ENCODE measurements around the gene ASB17.
"Not testable (repeated sequence)": the region's sequence is repeated elsewhere in the genome, so short reads cannot be mapped to it uniquely, and the experiment has no call there.

The ASB17 gene

DNA sequence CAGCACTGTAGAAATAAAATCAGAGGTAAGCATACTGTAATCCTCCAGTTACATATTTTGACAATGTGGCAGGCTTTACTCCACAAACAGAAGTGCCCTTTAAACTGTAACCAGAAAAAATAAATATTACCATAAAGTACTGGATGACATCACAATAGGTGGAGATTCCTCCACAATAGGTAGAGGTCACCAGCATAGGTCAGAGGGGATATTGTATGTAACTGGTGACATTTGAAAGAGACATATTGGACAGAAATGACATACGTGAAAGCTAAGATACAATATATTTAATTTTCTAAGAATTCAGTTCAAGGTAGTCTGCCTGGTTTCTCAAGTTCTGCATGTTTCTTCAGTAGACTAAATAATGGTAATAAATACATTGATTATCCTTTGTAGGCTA, at the start of gene ASB17:
TSS of gene ASB17 (minus strand) at position 101 of the 400 bp plus-strand sequence. CDS start 113 bp downstream, outside the sequence.
- no peak for DNase-seq

- no peak for DNase-seq
Measured at GRCh38 chr1:75980972-75981897, 49.0 kb upstream of the ASB17 start.

DNA sequence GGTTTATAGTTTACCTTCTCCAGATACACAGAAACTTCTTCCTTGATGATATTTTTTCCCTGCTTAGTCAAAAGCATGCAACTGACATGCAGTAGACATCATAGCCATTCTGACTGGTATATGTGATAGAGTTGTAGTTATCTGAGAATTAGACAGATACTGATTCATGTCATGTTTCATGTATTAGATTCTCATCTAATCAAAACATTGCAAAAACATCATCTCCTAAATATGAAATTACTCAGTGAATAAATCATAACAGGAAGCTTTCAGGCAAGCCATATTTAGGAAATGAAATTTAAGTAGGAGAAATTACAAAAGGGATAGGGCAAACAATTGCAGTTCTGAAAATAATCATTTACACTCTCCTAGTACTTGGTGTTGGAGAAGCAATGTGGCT, 38.4 kb upstream of the ASB17 start:
- no peak for DNase-seq

GRCh38 chr1:75969550-75969949, 37.3 kb upstream of the ASB17 start:
- DNase-seq: no peak

GRCh38 chr1:75967719-75968118, 35.5 kb upstream of the ASB17 start:
- no peak for DNase-seq

DNA sequence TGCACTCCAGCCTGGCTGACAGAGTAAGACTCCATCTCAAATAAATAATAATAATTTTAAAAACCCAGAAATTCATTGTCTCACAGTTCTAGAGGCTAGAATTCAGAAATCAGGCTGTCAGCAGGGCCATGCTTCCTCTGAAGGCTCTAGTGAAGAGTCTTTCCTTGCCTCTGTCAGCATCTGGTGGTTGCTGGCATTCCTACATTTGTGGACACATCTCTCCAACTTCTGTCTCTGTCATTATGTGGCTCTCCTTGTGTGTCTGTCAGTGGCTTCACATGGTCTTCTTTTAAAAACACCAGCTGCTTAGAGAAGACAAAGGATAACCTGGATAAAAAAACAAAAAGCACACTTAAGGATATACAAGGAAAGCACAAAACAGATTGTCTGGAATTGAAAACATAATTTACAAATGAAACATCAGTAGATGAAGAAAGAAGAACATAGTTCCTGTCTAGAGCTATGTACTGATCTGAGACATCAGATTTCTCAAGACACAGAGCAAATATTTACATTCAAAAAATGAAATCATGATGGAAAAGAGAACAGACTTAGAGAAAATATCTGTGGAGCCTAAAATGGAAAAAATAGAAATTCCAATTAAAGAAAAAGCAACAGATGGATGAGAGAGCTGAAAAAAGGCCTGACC, 32.7 kb upstream of the ASB17 start:
- DNase-seq: no peak

DNA sequence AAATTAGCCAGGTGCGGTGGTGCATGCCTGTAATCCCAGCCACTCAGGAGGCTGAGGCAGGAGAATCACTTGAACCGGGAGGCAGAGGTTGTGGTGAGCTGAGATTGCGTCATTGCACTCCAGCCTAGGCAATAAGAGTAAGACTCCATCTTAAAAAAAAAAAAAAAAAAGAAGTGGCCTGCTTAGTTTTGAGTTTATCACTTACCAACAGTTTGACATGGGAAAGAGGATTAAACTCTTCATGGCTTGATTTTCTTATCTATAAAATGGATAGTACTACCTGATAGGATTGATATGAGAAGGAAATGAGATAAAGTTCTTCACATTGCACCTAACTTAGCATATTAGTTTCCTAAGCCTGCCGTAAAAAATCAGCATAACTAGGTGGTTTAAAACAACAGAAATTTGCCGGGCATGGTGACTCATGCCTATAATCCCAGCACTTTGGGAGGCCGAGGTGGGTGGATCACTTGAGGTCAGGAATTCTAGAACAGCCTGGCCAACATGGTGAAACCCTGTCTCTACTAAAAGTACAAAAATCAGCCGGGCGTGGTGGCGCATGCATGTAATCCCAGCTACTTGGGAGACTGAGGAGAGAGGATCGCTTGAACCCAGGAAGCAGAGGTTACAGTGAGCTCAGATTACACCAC, 32.0 kb upstream of the ASB17 start:
- DNase-seq: peak; percentile 13

GRCh38 chr1:75954586-75954985, 22.4 kb upstream of the ASB17 start:
- no peak for DNase-seq

DNA sequence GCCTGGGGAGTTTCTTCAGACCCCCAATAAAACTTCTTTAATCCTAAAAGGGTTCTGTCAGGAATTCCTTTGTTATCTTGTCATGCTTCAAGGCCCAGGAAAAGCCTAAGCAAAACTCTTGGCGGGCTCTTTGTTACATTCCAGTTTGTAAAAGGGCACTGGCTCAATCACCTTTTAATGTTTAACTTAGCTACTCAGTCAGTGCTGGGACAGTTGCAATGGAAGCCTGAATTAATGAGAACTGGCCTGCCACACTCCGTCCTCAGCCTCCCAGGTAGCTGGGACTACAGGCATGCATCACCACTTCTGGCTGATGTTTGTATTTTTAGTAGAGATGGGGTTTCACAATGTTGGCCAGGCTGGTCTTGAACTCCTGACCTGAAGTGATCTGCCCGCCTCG, 21.3 kb upstream of the ASB17 start:
- DNase-seq: peak; percentile 83

DNA sequence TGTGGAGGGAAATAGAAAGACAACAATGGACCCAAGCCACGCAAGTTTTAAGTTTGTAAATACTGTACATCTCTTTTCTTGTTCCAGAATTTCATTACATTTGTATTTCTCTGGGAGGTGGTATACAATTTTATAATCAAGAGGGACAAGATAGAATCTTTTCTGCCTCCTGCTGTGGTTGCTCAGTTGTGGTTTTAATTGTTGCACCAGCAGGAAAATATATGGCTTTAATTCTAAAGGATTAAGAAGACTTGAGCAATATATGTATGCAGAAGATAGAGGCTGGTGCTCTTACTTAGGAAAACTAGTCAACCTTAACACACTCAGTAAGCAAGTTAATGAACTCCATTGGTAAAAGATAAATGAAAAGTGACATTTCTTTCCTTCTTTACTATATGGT, 19.8 kb upstream of the ASB17 start:
- DNase-seq: peak; percentile 3

GRCh38 chr1:75950176-75950575, 18.0 kb upstream of the ASB17 start:
- no peak for DNase-seq

GRCh38 chr1:75943037-75943436, 10.8 kb upstream of the ASB17 start:
- DNase-seq: not testable (repeated sequence)

DNA sequence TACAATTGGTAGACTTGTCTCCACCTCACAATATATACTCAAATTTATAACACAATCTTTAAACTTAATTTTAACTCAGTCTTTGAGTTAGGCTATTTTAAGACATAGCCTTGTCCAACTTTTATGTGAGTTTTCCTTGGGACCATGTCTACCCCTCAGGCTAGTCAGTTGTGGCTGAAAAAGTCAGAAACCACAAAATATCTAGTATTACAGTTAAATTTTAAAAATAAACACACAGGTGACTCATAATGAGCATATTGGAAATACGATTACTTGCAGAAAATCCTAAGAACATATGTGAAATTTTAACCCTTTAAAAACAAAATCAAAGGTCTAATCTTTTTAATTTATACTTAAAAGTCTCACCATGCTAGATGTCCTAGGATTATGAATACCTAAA, 4.8 kb upstream of the ASB17 start:
- DNase-seq: no peak

DNA sequence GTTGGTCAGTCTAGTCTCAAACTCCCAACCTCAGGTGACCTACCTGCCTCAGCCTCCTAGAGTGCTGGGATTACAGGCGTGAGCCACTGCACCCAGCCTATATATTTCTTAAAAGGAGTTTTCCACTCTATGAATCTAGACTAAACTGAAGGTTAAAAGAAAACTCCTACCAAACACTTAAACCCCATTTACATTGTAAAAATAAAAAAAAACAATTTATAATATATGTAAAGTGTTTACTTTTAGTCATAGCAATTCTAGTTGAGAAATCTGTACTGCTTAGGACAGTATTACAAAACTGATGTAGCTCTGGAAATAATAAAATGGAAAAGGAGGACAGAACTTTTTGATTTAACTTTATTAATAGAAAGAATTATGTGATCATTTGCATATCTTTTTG, 9.5 kb downstream of the ASB17 start:
- DNase-seq: no peak

DNA sequence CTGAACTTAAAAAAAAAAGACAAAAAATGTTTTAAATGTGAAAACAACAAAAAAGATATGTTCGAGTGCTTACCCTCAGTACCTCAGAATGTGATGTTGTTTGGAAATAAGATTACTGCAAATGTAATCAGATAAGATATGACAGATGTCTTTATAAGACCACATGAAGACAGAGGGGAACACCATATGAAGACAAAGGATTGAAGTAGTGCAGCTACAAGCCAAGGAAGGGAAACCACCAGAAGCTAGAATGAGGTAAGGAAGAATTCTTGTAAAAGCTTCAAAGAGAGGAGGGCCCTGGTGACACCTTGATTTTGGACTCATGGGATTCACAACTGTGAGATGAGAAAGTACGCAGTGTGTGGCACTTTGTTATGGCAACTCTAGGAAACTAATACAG, 15.4 kb downstream of the ASB17 start:
- no peak for DNase-seq

DNA sequence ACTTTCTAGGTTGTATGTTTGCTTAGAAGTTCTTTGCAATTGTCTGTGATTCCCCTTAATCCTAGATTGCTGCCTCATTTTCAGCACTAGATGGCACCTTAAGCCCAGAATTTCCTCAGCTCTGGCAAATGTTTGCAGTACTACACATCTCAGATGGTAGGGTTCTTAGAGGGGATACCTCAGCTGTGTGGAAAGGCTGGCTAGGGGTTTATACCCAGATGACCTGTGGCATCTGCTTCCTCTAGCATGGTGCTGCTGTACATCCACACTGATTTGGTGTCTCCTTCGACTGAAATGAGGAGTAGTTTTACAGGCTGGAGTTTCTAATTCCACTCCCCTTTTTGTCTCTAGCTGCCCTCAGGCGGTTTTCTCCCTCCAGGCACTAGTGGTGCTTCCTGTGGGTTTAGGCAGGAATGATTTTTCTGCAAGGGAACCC, 23.5 kb downstream of the ASB17 start:
- peak; percentile 49 for DNase-seq

DNA sequence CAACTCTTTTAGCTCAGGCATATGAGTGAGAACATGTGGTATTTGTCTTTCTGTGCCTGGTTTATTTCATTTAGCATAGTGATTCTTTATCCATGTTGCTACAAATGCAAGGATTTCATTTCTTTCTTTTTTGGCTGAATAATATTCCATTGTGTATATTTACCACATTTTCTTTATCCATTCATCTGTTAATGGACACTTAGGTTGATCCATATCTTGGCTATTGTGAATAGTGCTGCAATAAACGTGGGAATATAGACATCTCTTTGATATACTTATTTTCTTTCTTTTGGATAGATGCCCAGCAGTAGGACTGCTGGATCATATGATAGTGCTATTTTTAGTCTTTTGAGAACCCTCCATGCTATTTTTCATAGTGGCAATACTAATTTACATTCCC, 30.8 kb downstream of the ASB17 start:
- no peak for DNase-seq

DNA sequence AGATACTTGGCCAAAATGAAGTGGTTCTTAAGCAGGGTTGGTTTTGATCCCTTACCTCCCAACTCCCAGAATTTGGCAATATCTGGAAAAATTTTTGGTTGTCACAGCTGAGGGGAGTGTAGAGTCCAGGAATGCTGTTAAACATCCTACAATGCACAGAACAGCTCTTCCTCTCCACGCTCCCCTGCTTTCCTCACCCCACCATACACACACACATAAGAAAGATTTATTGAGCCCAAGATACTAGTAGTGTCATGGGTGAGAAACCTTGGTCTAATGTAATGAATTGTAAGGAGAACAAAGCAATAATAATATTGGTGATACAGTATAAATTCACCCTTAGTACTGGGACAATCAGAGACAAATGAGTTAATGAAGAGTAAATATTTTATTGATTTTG, 47.8 kb downstream of the ASB17 start:
- no peak for DNase-seq

- no peak for DNase-seq
Measured at GRCh38 chr1:75879985-75880384, 52.2 kb downstream of the ASB17 start.

- DNase-seq: no peak
Measured at GRCh38 chr1:75870951-75871350, 61.3 kb downstream of the ASB17 start.

Data from kidney glomerular epithelial cell (primary cell).